K562 (cell line): ENCODE measurements around the gene PABPC1L. TPM values are rescaled to one million over a fixed set of nuclear protein-coding genes. Genes with fewer than 3 reads are reported as not detected.

ENCODE experiments used
- ATF1 ChIP-seq, 2 experiments: fragments of 450-650 bp in 1 of 2; IDR thresholded peaks; 2 replicates each; pipeline ENCODE4 v1.6.1; 2016; ENCODE audit warnings: missing compliant biosample characterization in 1 of 2, missing genetic modification characterization in 1 of 2
- ATF3 ChIP-seq, 2 experiments: fragments of 450-650 bp in 1 of 2; sonication (generic) in 1 of 2; formaldehyde crosslinking in 1 of 2; IDR thresholded peaks in 1 of 2; conservative IDR thresholded peaks in 1 of 2; 2 replicates each; pipeline versions ENCODE4 v1.6.1 to v1.8.1; 2016 to 2023; ENCODE audit warnings: mild to moderate bottlenecking in 2 of 2, moderate library complexity in 2 of 2, inconsistent platforms in 1 of 2, missing genetic modification reagents in 1 of 2
- BRF1 ChIP-seq: IDR thresholded peaks from 3 replicates; pipeline ENCODE4 v1.6.1; 2011; ENCODE audit warnings: borderline replicate concordance, mild to moderate bottlenecking; ENCODE audit not compliant: insufficient read length; ENCODE audit errors: extremely low read depth
- ELF4 ChIP-seq: fragments of 450-650 bp; formaldehyde crosslinking; IDR thresholded peaks from 2 replicates; pipeline ENCODE4 v1.4.0; 2022; ENCODE audit warnings: missing genetic modification characterization
- GABPB2 ChIP-seq: fragments of 250-450 bp; sonication (Bioruptor Pico); conservative IDR thresholded peaks from 2 replicates; pipeline ENCODE4 v1.5.1; 2021; ENCODE audit warnings: mild to moderate bottlenecking
- MBD2 ChIP-seq: sonication (generic); IDR thresholded peaks from 2 replicates; pipeline ENCODE4 v1.6.1; 2016; ENCODE audit warnings: low read depth, borderline replicate concordance
- MCM7 ChIP-seq, 2 experiments: fragments of 450-650 bp; IDR thresholded peaks; 2 replicates each; pipeline ENCODE4 v1.6.1; 2016 to 2018
- NR3C1 ChIP-seq: sonication (generic); formaldehyde crosslinking; IDR thresholded peaks from 2 replicates; pipeline ENCODE4 v1.8.1; 2022; ENCODE audit warnings: missing genetic modification reagents
- POLR2B ChIP-seq: fragments of 450-650 bp; IDR thresholded peaks from 2 replicates; pipeline ENCODE4 v1.6.1; 2018; ENCODE audit warnings: low read depth; ENCODE audit not compliant: partially characterized antibody
- ZBTB43 ChIP-seq: sonication (generic); formaldehyde crosslinking; IDR thresholded peaks from 2 replicates; pipeline ENCODE4 v1.8.0; 2023; ENCODE audit warnings: mild to moderate bottlenecking, missing genetic modification reagents
- ZBTB8A ChIP-seq: fragments of 450-650 bp; IDR thresholded peaks from 2 replicates; pipeline ENCODE4 v1.6.1; 2018; ENCODE audit warnings: mild to moderate bottlenecking, moderate library complexity; ENCODE audit not compliant: partially characterized antibody
- ZNF280B ChIP-seq: fragments of 250-450 bp; sonication (Bioruptor Pico); IDR thresholded peaks from 2 replicates; pipeline ENCODE4 v1.5.1; 2021; ENCODE audit warnings: mild to moderate bottlenecking
- ZNF507 ChIP-seq: conservative IDR thresholded peaks from 2 replicates; pipeline ENCODE4 v1.6.1; 2017; ENCODE audit warnings: missing genetic modification characterization, missing compliant biosample characterization
- ZNF766 ChIP-seq: fragments of 200-800 bp; sonication (Bioruptor generic); conservative IDR thresholded peaks from 2 replicates; pipeline ENCODE4 v1.6.1; 2016; ENCODE audit warnings: missing genetic modification characterization, missing compliant biosample characterization
- polyA plus RNA-seq, 8 experiments: library from polyadenylated mRNA; depleted of rRNA in 4 of 8; stranded (reverse) in 5 of 8; unstranded in 3 of 8; fragments of >200 nt; fragmentation: Nextera tagmentation in 2 of 8; fragmentation: Illumina TruSeq in 1 of 8; extraction: Ambion mirVana in 2 of 8; extraction: Trizol in 1 of 8; gene quantifications; 2 replicates each; pipeline versions ENCODE4 v1.2.1 to v1.2.3, GENCODE V29; 2011 to 2014; ENCODE audit warnings: inconsistent platforms in 1 of 8, missing spikeins in 1 of 8
- total RNA-seq, 7 experiments: library from RNA; depleted of rRNA in 6 of 7; stranded (reverse); fragments of >200 nt in 6 of 7; fragmentation: Illumina TruSeq in 2 of 7; extraction: Trizol in 2 of 7; gene quantifications; 2 replicates each; pipeline versions ENCODE4 v1.2.1 to v1.2.3, GENCODE V29; 2011 to 2021; ENCODE audit warnings: low replicate concordance in 1 of 7
- TF ChIP-seq, protein P1 (sequence below), 2 experiments: fragments of 450-650 bp in 1 of 2; IDR thresholded peaks; 2 replicates each; pipeline ENCODE4 v1.6.1; 2011 to 2017; ENCODE audit warnings: low read depth in 2 of 2, antibody characterized with exemption in 1 of 2, borderline replicate concordance in 1 of 2, low read length in 1 of 2, mild to moderate bottlenecking in 1 of 2, mixed read lengths in 1 of 2; ENCODE audit not compliant: control insufficient read depth in 1 of 2

The PABPC1L gene
- total and polyA plus RNA-seq, 9 of the 15 experiments (the other 6 are each of a cell fraction or from before 2014, with no cell fraction given): 6.0 to 90.3 (median 15.8) TPM

- TF ChIP-seq POLR2B (peak; percentile 76), ZBTB43 (CRISPR knock-in tag) (peak; percentile 50; the same call in 1 of the 2 replicates), ELF4 (CRISPR knock-in tag) (no peak), NR3C1 (CRISPR knock-in tag) (no peak), ZNF280B (no peak), ATF3 (IDR thresholded peaks at IDR 0.05) (0 out of 2 replicates have a peak, but pooled peaks have one; percentile 25), ATF3 (CRISPR knock-in tag; conservative IDR thresholded peaks at IDR 0.05) (0 out of 2 replicates have a peak, but pooled peaks have one; percentile 49), ZNF766 (CRISPR knock-in tag) (no peak), MCM7 (IDR thresholded peaks at IDR 0.05) (no peak), ATF1 (CRISPR knock-in tag; IDR thresholded peaks at IDR 0.05) (no peak), ATF1 (tag; IDR thresholded peaks at IDR 0.05) (peak; percentile 84), MBD2 (peak; percentile 38; the same call in 1 of the 2 replicates), GABPB2 (no peak), ZNF507 (tag) (no peak), ZBTB8A (no peak), BRF1 (no peak)
- TF ChIP-seq, protein P1, sequence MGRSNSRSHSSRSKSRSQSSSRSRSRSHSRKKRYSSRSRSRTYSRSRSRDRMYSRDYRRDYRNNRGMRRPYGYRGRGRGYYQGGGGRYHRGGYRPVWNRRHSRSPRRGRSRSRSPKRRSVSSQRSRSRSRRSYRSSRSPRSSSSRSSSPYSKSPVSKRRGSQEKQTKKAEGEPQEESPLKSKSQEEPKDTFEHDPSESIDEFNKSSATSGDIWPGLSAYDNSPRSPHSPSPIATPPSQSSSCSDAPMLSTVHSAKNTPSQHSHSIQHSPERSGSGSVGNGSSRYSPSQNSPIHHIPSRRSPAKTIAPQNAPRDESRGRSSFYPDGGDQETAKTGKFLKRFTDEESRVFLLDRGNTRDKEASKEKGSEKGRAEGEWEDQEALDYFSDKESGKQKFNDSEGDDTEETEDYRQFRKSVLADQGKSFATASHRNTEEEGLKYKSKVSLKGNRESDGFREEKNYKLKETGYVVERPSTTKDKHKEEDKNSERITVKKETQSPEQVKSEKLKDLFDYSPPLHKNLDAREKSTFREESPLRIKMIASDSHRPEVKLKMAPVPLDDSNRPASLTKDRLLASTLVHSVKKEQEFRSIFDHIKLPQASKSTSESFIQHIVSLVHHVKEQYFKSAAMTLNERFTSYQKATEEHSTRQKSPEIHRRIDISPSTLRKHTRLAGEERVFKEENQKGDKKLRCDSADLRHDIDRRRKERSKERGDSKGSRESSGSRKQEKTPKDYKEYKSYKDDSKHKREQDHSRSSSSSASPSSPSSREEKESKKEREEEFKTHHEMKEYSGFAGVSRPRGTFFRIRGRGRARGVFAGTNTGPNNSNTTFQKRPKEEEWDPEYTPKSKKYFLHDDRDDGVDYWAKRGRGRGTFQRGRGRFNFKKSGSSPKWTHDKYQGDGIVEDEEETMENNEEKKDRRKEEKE (IDR thresholded peaks at IDR 0.05; ENCODE audit: borderline replicate concordance in 1 of 2, control insufficient read depth in 1 of 2, low read depth in 2 of 2, low read length in 1 of 2): no peak
Measured at GRCh38 chr20:44960103-44960852, 50.4 kb downstream of the PABPC1L start, which contains the start of gene TOMM34 (continued).
